GM12801 (cell line): Measurements from ENCODE around the gene GRIK4.

Experiments
- TF ChIP-seq, protein P1 (sequence below): IDR thresholded peaks from one replicate; pipeline ENCODE4 v1.5.1; 2011; ENCODE audit warnings: control low read depth; ENCODE audit not compliant: insufficient read length; ENCODE audit errors: extremely low read depth

GRIK4 gene

DNA sequence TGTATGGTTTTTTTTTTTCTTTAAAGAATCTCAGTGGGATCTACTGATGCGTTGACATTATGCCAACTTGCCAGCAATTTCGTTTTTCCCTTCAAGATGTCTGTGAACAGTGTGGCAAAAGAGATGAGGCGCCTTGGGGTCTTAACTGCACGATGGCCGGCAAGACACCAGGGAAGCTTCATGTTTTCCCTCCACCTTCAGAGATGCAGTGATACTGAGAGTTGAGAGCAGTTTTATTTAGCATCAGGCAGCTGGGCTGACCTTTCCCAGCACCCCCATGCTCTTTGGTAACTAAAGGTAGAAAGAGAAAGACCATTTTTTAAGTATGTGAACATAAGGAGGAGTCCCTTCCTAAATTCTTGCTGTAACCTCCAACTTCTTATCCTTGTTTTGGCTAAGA lies 11.7 kb upstream of the GRIK4 start:
- TF ChIP-seq, protein P1, sequence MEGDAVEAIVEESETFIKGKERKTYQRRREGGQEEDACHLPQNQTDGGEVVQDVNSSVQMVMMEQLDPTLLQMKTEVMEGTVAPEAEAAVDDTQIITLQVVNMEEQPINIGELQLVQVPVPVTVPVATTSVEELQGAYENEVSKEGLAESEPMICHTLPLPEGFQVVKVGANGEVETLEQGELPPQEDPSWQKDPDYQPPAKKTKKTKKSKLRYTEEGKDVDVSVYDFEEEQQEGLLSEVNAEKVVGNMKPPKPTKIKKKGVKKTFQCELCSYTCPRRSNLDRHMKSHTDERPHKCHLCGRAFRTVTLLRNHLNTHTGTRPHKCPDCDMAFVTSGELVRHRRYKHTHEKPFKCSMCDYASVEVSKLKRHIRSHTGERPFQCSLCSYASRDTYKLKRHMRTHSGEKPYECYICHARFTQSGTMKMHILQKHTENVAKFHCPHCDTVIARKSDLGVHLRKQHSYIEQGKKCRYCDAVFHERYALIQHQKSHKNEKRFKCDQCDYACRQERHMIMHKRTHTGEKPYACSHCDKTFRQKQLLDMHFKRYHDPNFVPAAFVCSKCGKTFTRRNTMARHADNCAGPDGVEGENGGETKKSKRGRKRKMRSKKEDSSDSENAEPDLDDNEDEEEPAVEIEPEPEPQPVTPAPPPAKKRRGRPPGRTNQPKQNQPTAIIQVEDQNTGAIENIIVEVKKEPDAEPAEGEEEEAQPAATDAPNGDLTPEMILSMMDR, result no peak

DNA sequence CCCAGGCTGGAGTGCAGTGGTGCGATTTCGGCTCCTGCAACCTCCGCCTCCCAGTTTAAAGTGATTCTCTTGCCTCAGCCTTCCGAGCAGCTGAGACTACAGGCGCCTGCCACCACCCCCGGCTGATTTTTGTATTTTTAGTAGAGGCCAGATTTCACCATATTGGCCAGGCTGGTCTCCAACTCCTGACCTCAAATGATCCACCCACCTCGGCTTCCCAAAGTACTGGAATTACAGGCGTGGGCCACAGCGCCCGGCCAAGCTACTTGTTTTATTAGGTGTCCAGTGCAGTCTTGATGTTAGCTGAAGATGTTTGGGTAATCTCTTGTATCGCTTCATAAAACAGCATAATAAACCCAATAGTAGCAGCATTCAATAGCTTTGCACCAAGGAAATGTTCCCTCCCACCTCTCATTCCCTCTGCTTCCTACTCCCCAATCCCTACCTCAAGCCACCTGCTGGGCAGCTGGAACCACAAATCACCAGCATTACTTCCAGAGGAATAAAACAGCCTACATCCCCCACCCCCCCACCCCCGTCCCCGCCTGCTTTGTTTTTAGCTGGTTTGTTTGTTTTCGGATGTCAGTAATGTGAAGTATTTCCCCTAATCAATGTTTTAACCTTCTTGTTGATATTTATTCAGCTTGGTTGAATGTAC lies 11.0 kb upstream of the GRIK4 start:
- TF ChIP-seq, protein P1, result no peak

DNA sequence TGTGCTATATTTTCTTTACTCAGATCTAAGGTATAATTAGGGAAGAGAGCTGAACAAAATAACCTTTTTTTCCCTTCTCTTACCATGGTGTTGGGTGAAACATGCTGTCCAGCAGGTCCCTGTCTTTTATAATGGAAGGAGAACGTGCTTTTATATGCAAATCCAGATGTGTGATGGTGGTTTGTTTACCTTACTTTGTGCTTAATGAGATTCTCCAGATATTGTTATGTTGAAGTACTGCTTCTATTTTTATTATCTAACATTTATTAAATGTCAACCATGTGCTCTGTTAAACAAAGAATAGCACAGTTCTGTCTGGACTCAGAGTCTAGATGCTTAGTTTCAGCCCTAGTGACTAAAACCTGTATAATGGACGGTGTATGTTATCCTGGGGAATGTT lies 10.1 kb upstream of the GRIK4 start:
- TF ChIP-seq, protein P1, result no peak

DNA sequence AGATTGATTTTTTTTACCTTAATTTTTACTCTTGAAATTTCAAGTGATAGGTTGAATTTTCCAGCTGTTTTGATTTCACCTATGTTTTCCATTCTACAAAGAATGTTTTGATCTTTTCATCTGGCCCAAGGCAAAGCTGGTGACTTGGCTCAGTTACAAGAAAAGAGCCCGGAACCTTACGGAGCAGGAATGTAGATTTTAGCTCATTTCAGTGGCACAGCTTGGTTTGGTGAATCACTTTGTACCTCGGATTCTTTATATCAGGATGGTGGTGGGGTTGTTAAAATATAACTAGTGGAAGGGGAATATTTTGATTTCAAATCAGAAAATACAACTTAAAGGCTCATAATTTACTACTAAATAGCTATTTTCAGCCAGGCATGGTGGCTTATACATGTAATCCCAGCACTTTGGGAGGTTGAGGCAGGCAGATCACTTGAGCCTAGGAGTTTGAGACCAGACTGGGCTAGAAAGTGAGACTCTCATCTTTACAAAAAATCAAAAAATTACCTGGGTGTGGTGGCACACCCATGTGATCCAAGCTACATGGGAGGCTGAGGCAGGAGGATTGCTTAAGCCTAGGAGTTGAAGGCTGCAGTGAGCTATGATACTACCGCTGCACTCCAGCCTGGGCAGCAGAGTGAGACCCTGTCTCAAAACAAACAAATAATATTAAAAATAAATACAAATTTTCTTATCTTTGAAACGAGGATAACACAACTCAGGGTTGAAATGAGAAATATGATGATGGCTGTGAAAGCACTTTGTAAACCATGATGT lies 9.4 kb upstream of the GRIK4 start:
- TF ChIP-seq, protein P1, result no peak

DNA sequence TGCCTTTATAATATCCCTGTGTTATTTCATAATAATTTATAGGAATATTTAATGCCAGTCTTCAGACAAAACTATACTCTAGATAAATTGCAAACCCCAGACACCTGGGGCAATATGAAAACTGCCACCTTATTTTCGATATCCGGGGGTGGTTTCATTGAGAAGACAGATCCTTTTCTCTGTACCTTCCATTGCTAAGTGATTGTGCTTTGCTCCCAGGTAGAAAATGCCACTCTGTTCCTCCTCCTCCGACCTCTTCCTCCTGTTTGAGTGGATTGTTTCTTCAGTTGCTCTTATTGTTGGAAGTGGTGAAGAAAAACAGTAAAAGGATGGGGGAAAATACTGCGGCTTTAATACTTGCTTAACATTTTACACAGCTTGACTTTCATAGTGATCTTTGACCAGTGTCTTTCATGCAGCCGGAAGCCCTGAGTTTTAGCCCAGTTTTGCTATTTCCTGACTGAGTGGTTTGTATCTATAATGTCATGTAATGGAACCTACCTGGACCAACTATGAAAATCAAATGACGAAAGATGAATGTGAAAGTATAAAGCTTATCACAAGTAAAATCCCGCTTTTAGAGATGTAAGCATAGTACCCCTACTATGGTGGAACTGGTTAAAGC lies 5.6 kb upstream of the GRIK4 start:
- TF ChIP-seq, protein P1, result no peak

DNA sequence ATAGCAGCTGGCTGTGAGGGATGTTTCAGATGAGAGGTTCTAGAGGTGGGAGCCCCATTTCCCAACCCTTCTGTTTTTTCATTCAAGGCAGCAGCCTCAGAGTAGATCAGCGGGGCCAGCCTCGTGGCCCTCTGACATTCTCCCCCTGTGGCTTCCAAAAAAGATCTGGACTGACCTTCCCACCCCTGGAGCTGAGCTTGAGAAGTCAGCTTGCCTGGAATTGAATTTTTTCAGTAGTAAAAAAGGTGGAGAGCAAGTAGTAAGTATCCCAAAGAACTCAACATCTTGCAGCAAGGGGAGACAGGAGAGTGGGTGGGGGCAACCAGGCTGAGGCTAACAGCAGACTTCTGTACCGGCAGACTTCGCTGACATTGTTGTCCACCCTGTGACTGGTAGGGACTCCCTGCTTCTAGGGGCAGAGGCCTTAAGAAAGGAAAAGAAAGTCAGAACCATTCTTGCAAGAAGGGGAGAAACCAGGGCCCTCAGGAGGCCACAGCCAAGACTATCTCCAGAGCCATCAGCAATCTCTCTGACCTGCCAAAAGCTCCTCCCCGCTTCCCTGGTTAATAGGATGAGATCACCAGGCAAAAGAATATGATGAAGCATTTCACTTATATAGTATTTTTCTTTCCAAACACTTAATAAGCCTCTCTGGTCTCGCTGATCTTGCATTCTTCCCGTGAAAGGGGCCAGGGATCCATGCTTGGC lies 2.0 kb upstream of the GRIK4 start:
- TF ChIP-seq, protein P1, result no peak
